ENCODE measurements around the gene COMMD1. TPM values are rescaled to one million over a fixed set of nuclear protein-coding genes. Genes with fewer than 3 reads are reported as not detected.

COMMD1 gene
- total and polyA plus RNA-seq, 2 donors (not counting 3 experiments of a cell fraction or from before 2014, with no cell fraction given): 39.5 to 57.1 TPM

DNA sequence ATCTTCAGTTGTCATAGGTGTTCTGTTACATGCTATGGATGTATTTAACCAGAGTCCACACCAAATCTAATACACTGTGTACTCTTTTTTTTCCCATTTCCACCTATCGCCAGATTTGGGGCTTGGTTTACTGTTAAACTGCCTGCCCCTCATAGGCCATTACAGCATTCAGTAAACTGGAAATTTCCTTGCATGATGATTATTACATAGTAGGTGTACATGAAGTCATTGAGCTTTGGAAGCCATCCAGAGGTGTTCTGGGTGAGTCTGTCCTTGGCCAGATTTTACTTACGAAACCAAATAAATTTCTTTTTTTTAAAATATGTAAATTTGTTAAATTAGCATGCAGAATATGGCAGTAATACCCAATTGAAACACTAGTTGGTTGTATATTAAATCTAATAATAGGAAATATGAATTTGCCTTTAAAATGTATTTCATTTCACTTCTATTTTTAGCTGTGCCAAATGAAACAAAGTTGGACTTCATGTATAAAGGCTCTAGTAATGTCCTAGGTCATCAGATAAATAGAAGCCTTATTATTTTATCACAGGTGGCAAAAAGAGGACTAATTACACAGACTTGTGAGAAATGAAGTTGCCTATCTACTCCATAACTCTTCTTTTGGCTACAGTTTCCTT is 60.7 kb downstream of the COMMD1 start:
- BruUV-seq (replicated peaks): no TSS peak
- no peaks in the 10 kb centered on the region for H4K20me1 ChIP-seq (replicated peaks; ENCODE audit: control insufficient read depth, extremely low read depth, insufficient read depth, low read length)
- dilution Hi-C loops (cut with MboI; ENCODE audit: extremely low pct_ligation_motif_present, low sequenced_read_pairs) (no loop called here), intact Hi-C loops (cut with micrococcal nuclease) (no loop called here)
- POLR2A ChIA-PET: no interaction called here
- no peaks in the 10 kb centered on the region for H3K4me1 ChIP-seq (ENCODE audit: control insufficient read depth, extremely low read depth, insufficient read depth, low read length)
- H3K9me3 ChIP-seq (replicated peaks; ENCODE audit: control insufficient read depth, insufficient read depth, low read length): no peaks in the 10 kb centered on the region
- H3K9me1 ChIP-seq (replicated peaks; ENCODE audit: control insufficient read depth, extremely low read depth, insufficient read depth, low read length): no peaks in the 10 kb centered on the region
- H3K9ac ChIP-seq (replicated peaks; ENCODE audit: extremely low read depth, insufficient read depth, low read length): no peak overlapping the region
- no peak overlapping the region for H3K27ac ChIP-seq (ENCODE audit: insufficient read depth, low read depth, low read length)
- TF ChIP-seq GATA2 (IDR thresholded peaks at IDR 0.05; ENCODE audit: insufficient read depth, insufficient read length, low read depth, low read length) (no peak), POLR2AphosphoS5 (IDR thresholded peaks at IDR 0.05; ENCODE audit: insufficient read depth, low read depth, low read length) (no peak), CTCF (IDR thresholded peaks at IDR 0.05; ENCODE audit: extremely low read depth in 1 of 2, insufficient read depth in 1 of 2, low read depth in 1 of 2, low read length in 2 of 2) (no peak), MYC (IDR thresholded peaks at IDR 0.05; ENCODE audit: low read depth, low read length) (no peak), POLR2A (IDR thresholded peaks at IDR 0.05; ENCODE audit: low read depth, low read length) (no peak), FOS (IDR thresholded peaks at IDR 0.05; ENCODE audit: borderline replicate concordance, insufficient read depth, low read length) (no peak), EZH2 (IDR thresholded peaks at IDR 0.05; ENCODE audit: borderline replicate concordance, low read depth, low read length, severe bottlenecking) (no peak)
- TF ChIP-seq, protein P1, sequence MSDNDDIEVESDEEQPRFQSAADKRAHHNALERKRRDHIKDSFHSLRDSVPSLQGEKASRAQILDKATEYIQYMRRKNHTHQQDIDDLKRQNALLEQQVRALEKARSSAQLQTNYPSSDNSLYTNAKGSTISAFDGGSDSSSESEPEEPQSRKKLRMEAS (IDR thresholded peaks at IDR 0.05; ENCODE audit: insufficient read depth, insufficient read length): no peak
- H3K4me3 ChIP-seq (replicated peaks in 1 of 3; ENCODE audit: insufficient read depth in 1 of 3, low read depth in 1 of 3, low read length in 3 of 3): no peak overlapping the region
- FAIRE-seq: no peak
- no peaks in the 10 kb centered on the region for H3K36me3 ChIP-seq (ENCODE audit: control insufficient read depth in 2 of 2, extremely low read depth in 1 of 2, insufficient read depth in 2 of 2, low read length in 2 of 2)
- CTCF ChIA-PET: interaction anchor here (1.1 to 2.3 kb wide), 5 partner anchors 8 to 27 kb away, joined by 3 to 7 read pairs (median 6); no protein-coding TSS in a partner anchor
- DNase-seq (ENCODE audit: low read depth, low spot score): no peak
- H3K4me2 ChIP-seq (ENCODE audit: insufficient read depth, low read length): no peak overlapping the region
- no peaks in the 10 kb centered on the region for H3K27me3 ChIP-seq (ENCODE audit: control insufficient read depth in 2 of 2, insufficient read depth in 2 of 2, low read length in 2 of 2)
- no peaks in the 10 kb centered on the region for H3K79me2 ChIP-seq (ENCODE audit: control insufficient read depth, insufficient read depth, low read length)
- H2AFZ ChIP-seq (ENCODE audit: low read depth, low read length): no peak overlapping the region
